ENCODE data around the gene ZNF644. TPM values are rescaled to one million over a fixed set of nuclear protein-coding genes. Genes with fewer than 3 reads are reported as not detected.
A peak's percentile ranks its signal among the peaks of the same experiment; 100 is the strongest.

ZNF644 gene
- total and polyA plus RNA-seq, 3 experiments from 2014 or later: 49.4 to 50.7 (median 49.7) TPM

- Mint-ChIP-seq H3K4me3 (no peak overlapping the region), H3K27ac (no peak overlapping the region)
- CTCF ChIA-PET: interaction anchor here (1.5 kb wide), 1 partner anchor 11 kb away, joined by 4 read pairs; no protein-coding TSS in a partner anchor
These were observed 14.7 kb downstream of the ZNF644 start for GRCh38 chr1:91007092-91007491.

GRCh38 chr1:91006113-91006908, 15.5 kb downstream of the ZNF644 start:
- CTCF ChIA-PET: interaction anchor here (1.5 kb wide), 1 partner anchor 12 kb away, joined by 4 read pairs; no protein-coding TSS in a partner anchor
- H3K4me3 ChIP-seq (ENCODE audit: low read length): no peak overlapping the region
- peak overlapping the region in 6 of 8 donors; percentile 8 to 62 (median 14) for H3K27ac Mint-ChIP-seq
- H3K9me3 Mint-ChIP-seq: peaks cover 0 to 5% (median 0%) of the 10 kb centered on the region in 5 donors
- no peak overlapping the region for H3K27ac ChIP-seq (ENCODE audit: low read depth, low read length)
- peaks cover 74 to 92% (median 86%) of the 10 kb centered on the region in 3 donors for H3K4me1 Mint-ChIP-seq
- H3K4me3 Mint-ChIP-seq: peak overlapping the region in 5 of 7 donors; percentile 7 to 48 (median 12)
- peaks cover 43% of the 10 kb centered on the region for H3K4me1 ChIP-seq (ENCODE audit: insufficient read depth, low read length)
- no peaks in the 10 kb centered on the region for H3K36me3 ChIP-seq (ENCODE audit: insufficient read depth, low read length)
- no peak for DNase-seq
- H3K27me3 Mint-ChIP-seq: no peaks in the 10 kb centered on the region
- H3K9me3 ChIP-seq (ENCODE audit: low read length): no peaks in the 10 kb centered on the region
- POLR2A ChIA-PET: no interaction called here
- H3K27me3 ChIP-seq (ENCODE audit: insufficient read depth, low read length, poor library complexity, severe bottlenecking): no peaks in the 10 kb centered on the region
- peaks cover 5 to 20% (median 12%) of the 10 kb centered on the region in 3 donors for H3K36me3 Mint-ChIP-seq

More at GRCh38 chr1:91007092-91007491, 14.7 kb downstream of the ZNF644 start:
- H3K27me3 ChIP-seq (ENCODE audit: insufficient read depth, low read length, poor library complexity, severe bottlenecking): no peaks in the 10 kb centered on the region
- no peak for DNase-seq
- H3K4me1 Mint-ChIP-seq: peaks cover 74 to 92% (median 86%) of the 10 kb centered on the region in 3 donors
- no peaks in the 10 kb centered on the region for H3K36me3 ChIP-seq (ENCODE audit: insufficient read depth, low read length)
- H3K27me3 Mint-ChIP-seq: no peaks in the 10 kb centered on the region
- H3K4me3 ChIP-seq (ENCODE audit: low read length): no peak overlapping the region
- POLR2A ChIA-PET: no interaction called here
- H3K36me3 Mint-ChIP-seq: peaks cover 5 to 15% (median 9%) of the 10 kb centered on the region in 3 donors
- no peaks in the 10 kb centered on the region for H3K9me3 ChIP-seq (ENCODE audit: low read length)
- peaks cover 0 to 4% (median 0%) of the 10 kb centered on the region in 5 donors for H3K9me3 Mint-ChIP-seq
- peaks cover 48% of the 10 kb centered on the region for H3K4me1 ChIP-seq (ENCODE audit: insufficient read depth, low read length)
- no peak overlapping the region for H3K27ac ChIP-seq (ENCODE audit: low read depth, low read length)

GRCh38 chr1:91005285-91005684, 16.6 kb downstream of the ZNF644 start:
- peak overlapping the region in 2 of 7 donors; percentile 8 to 10 for H3K4me3 Mint-ChIP-seq
- Histone ChIP-seq H3K36me3 (ENCODE audit: insufficient read depth, low read length) (no peaks in the 10 kb centered on the region), H3K9me3 (ENCODE audit: low read length) (no peaks in the 10 kb centered on the region), H3K27ac (ENCODE audit: low read depth, low read length) (no peak overlapping the region), H3K27me3 (ENCODE audit: insufficient read depth, low read length, poor library complexity, severe bottlenecking) (no peaks in the 10 kb centered on the region), H3K4me3 (ENCODE audit: low read length) (no peak overlapping the region), H3K4me1 (ENCODE audit: insufficient read depth, low read length) (peaks cover 39% of the 10 kb centered on the region)
- H3K27ac Mint-ChIP-seq: peak overlapping the region in 6 of 8 donors; percentile 3 to 37 (median 26)
- peaks cover 72 to 89% (median 85%) of the 10 kb centered on the region in 3 donors for H3K4me1 Mint-ChIP-seq
- ChIA-PET POLR2A (no interaction called here), CTCF (no interaction called here)
- peaks cover 0 to 5% (median 0%) of the 10 kb centered on the region in 5 donors for H3K9me3 Mint-ChIP-seq
- peaks cover 7 to 20% (median 13%) of the 10 kb centered on the region in 3 donors for H3K36me3 Mint-ChIP-seq
- H3K27me3 Mint-ChIP-seq: no peaks in the 10 kb centered on the region
- DNase-seq: no peak

GRCh38 chr1:91004145-91004544, 17.7 kb downstream of the ZNF644 start:
- Mint-ChIP-seq H3K27ac (peak overlapping the region in 3 of 8 donors; percentile 6 to 46 (median 6)), H3K4me3 (peak overlapping the region in 1 of 7 donors; percentile 2), H3K4me1 (peaks cover 75 to 89% (median 88%) of the 10 kb centered on the region in 3 donors), H3K27me3 (no peaks in the 10 kb centered on the region), H3K36me3 (peaks cover 9 to 20% (median 13%) of the 10 kb centered on the region in 3 donors), H3K9me3 (peaks cover 0 to 5% (median 0%) of the 10 kb centered on the region in 5 donors)
- Histone ChIP-seq H3K4me3 (ENCODE audit: low read length) (no peak overlapping the region), H3K36me3 (ENCODE audit: insufficient read depth, low read length) (no peaks in the 10 kb centered on the region), H3K27ac (ENCODE audit: low read depth, low read length) (no peak overlapping the region), H3K9me3 (ENCODE audit: low read length) (no peaks in the 10 kb centered on the region), H3K4me1 (ENCODE audit: insufficient read depth, low read length) (peaks cover 32% of the 10 kb centered on the region), H3K27me3 (ENCODE audit: insufficient read depth, low read length, poor library complexity, severe bottlenecking) (no peaks in the 10 kb centered on the region)
- POLR2A ChIA-PET: no interaction called here
- CTCF ChIA-PET: no interaction called here
- DNase-seq: no peak

GRCh38 chr1:90996742-90997413, 25.0 kb downstream of the ZNF644 start:
- POLR2A ChIA-PET: no interaction called here

GRCh38 chr1:90995311-90995894, 26.4 kb downstream of the ZNF644 start:
- Histone ChIP-seq H3K27ac (ENCODE audit: low read depth, low read length) (no peak overlapping the region), H3K4me3 (ENCODE audit: low read length) (no peak overlapping the region), H3K4me1 (ENCODE audit: insufficient read depth, low read length) (peaks cover 28% of the 10 kb centered on the region), H3K27me3 (ENCODE audit: insufficient read depth, low read length, poor library complexity, severe bottlenecking) (no peaks in the 10 kb centered on the region), H3K9me3 (ENCODE audit: low read length) (peaks cover 5% of the 10 kb centered on the region), H3K36me3 (ENCODE audit: insufficient read depth, low read length) (no peaks in the 10 kb centered on the region)
- POLR2A ChIA-PET: no interaction called here
- H3K4me1 Mint-ChIP-seq: peaks cover 78 to 99% (median 91%) of the 10 kb centered on the region in 3 donors
- H3K9me3 Mint-ChIP-seq: peaks cover 0 to 12% (median 3%) of the 10 kb centered on the region in 5 donors
- no peak for DNase-seq
- CTCF ChIA-PET: no interaction called here
- H3K27ac Mint-ChIP-seq: peak overlapping the region in 2 of 8 donors; percentile 28 to 33
- H3K27me3 Mint-ChIP-seq: no peaks in the 10 kb centered on the region
- peak overlapping the region in 4 of 7 donors; percentile 2 to 45 (median 2) for H3K4me3 Mint-ChIP-seq
- peaks cover 7 to 49% (median 36%) of the 10 kb centered on the region in 3 donors for H3K36me3 Mint-ChIP-seq

More at GRCh38 chr1:90996742-90997413, 25.0 kb downstream of the ZNF644 start:
- Mint-ChIP-seq H3K36me3 (peaks cover 7 to 40% (median 30%) of the 10 kb centered on the region in 3 donors), H3K4me1 (peaks cover 76 to 98% (median 88%) of the 10 kb centered on the region in 3 donors), H3K27ac (no peak overlapping the region), H3K27me3 (no peaks in the 10 kb centered on the region), H3K9me3 (peaks cover 0 to 12% (median 3%) of the 10 kb centered on the region in 5 donors), H3K4me3 (peak overlapping the region in 1 of 7 donors; percentile 9)
- Histone ChIP-seq H3K4me1 (ENCODE audit: insufficient read depth, low read length) (peaks cover 28% of the 10 kb centered on the region), H3K4me3 (ENCODE audit: low read length) (no peak overlapping the region), H3K27me3 (ENCODE audit: insufficient read depth, low read length, poor library complexity, severe bottlenecking) (no peaks in the 10 kb centered on the region), H3K27ac (ENCODE audit: low read depth, low read length) (no peak overlapping the region), H3K9me3 (ENCODE audit: low read length) (peaks cover 5% of the 10 kb centered on the region), H3K36me3 (ENCODE audit: insufficient read depth, low read length) (no peaks in the 10 kb centered on the region)
- CTCF ChIA-PET: no interaction called here
- DNase-seq: no peak

- H3K9me3 Mint-ChIP-seq: peaks cover 0 to 12% (median 3%) of the 10 kb centered on the region in 5 donors
- H3K4me3 Mint-ChIP-seq: peak overlapping the region in 3 of 7 donors; percentile 36 to 45 (median 42)
- peaks cover 10 to 56% (median 37%) of the 10 kb centered on the region in 3 donors for H3K36me3 Mint-ChIP-seq
- no peak overlapping the region for H3K27ac ChIP-seq (ENCODE audit: low read depth, low read length)
- no peaks in the 10 kb centered on the region for H3K36me3 ChIP-seq (ENCODE audit: insufficient read depth, low read length)
- CTCF ChIA-PET: no interaction called here
- POLR2A ChIA-PET: no interaction called here
- peak overlapping the region in 4 of 8 donors; percentile 17 to 43 (median 35) for H3K27ac Mint-ChIP-seq
- H3K9me3 ChIP-seq (ENCODE audit: low read length): peaks cover 5% of the 10 kb centered on the region
- no peak overlapping the region for H3K4me3 ChIP-seq (ENCODE audit: low read length)
- peaks cover 74 to 99% (median 89%) of the 10 kb centered on the region in 3 donors for H3K4me1 Mint-ChIP-seq
- peaks cover 28% of the 10 kb centered on the region for H3K4me1 ChIP-seq (ENCODE audit: insufficient read depth, low read length)
- H3K27me3 Mint-ChIP-seq: no peaks in the 10 kb centered on the region
- DNase-seq: no peak
- no peaks in the 10 kb centered on the region for H3K27me3 ChIP-seq (ENCODE audit: insufficient read depth, low read length, poor library complexity, severe bottlenecking)
These were observed 27.4 kb downstream of the ZNF644 start for GRCh38 chr1:90994461-90994860.
